T-helper 2 cell treated with Interferon-gamma antibody and Interleukin-4, amounts not matched to agents 100 ng/mL and 5 ng/mL, for 36 hours (primary cell): ENCODE data around the gene SLC35F2. TPM values are rescaled to one million over a fixed set of nuclear protein-coding genes. Genes with fewer than 3 reads are reported as not detected.

Experiments
- intact Hi-C: fragments of 100-400 bp; cut with micrococcal nuclease; formaldehyde crosslinking; loops from one replicate; pipeline ENCODE4 v1.15.1; 2023
- total RNA-seq: library from RNA; stranded (reverse); gene quantifications from 2 replicates; pipeline ENCODE4 v1.2.3, GENCODE V29; 2022

The SLC35F2 gene
- total RNA-seq, 1 donor from 2014 or later, result 9.9 TPM

DNA sequence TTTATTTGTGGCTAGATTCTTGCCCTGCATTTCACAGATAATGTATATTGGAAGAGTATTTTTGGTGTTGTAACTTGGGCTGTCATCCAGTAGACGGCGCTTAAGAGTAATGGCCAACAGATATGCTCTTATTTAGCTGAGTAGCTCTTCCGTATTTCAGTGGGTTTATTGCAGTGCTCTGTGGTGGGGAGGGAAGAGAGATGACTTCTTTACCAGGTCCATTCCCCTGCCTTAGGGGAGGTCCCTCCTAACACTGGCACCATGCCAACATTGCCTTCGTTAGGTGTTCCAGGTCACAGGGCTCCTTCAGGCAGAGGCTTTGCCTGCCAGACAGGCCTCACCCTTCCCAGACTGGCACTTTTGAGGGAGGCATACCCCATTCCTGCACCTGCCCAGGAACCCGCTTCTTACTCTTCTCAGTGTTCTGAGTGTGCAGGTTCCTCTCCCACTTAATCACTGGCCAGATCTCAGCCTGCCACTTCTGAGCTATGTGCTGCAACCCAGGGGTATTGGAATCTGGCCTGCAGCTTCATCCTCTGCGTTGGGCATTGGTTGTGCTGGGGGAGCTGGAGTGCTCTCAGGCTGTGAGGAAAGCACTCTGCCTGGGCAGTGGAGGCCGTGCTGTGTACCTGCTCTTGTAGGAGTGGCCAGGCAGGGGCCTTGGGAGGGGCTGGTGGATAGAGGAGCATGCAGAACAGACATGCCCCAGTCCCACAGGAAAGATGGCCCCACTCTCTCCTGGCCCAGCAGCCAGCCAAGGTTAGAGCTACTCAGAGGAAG lies 117.4 kb downstream of the SLC35F2 start:
- intact Hi-C loops, result no loop called here

Other genes with a start within 250 kb of the SLC35F2 start
- gene SLN, start 146.7 kb downstream of the SLC35F2 start, total RNA-seq, result not detected in 2 replicates
- gene RAB39A, start 69.7 kb upstream of the SLC35F2 start, total RNA-seq, result not detected in 2 replicates
- 30.6 and 31.6 TPM in 2 replicates for gene CUL5, start 150.1 kb upstream of the SLC35F2 start, total RNA-seq